ENCODE data around the gene WDR86. TPM values are rescaled to one million over a fixed set of nuclear protein-coding genes. Genes with fewer than 3 reads are reported as not detected.

WDR86 gene
- polyA plus RNA-seq, 6 donors from 2014 or later, result 1.4 to 3.5 (median 1.9) TPM

GRCh38 chr7:151448261-151449252 is 38.7 kb upstream of the WDR86 start:
- Mint-ChIP-seq H3K4me1 (peaks cover 0 to 2% (median 0%) of the 10 kb centered on the region in 3 donors), H3K36me3 (no peaks in the 10 kb centered on the region), H3K9me3 (no peaks in the 10 kb centered on the region), H3K27me3 (peaks cover 22 to 25% (median 23%) of the 10 kb centered on the region in 3 donors), H3K27ac (peak overlapping the region in 2 of 6 donors; percentile 15 to 28), H3K4me3 (peak overlapping the region; percentile 74 to 93 (median 86))
- peak; percentile 85 for ATAC-seq (ENCODE audit: low read depth in 2 of 2)
- peak; percentile 69 for DNase-seq

GRCh38 chr7:151447901-151448260 is 38.0 kb upstream of the WDR86 start:
- Mint-ChIP-seq H3K4me3 (peak overlapping the region; percentile 36 to 91 (median 80)), H3K27ac (peak overlapping the region in 3 of 6 donors; percentile 28 to 85 (median 60)), H3K9me3 (no peaks in the 10 kb centered on the region), H3K4me1 (peaks cover 0 to 2% (median 0%) of the 10 kb centered on the region in 3 donors), H3K36me3 (no peaks in the 10 kb centered on the region), H3K27me3 (peaks cover 22 to 27% (median 25%) of the 10 kb centered on the region in 3 donors)
- ATAC-seq (ENCODE audit: low read depth in 2 of 2), result no peak
- DNase-seq, result no peak

GRCh38 chr7:151447312-151447711 is 37.5 kb upstream of the WDR86 start:
- Mint-ChIP-seq H3K27me3 (peaks cover 22 to 30% (median 30%) of the 10 kb centered on the region in 3 donors), H3K9me3 (no peaks in the 10 kb centered on the region), H3K4me3 (peak overlapping the region in 5 of 8 donors; percentile 16 to 84 (median 65)), H3K4me1 (peaks cover 0 to 2% (median 0%) of the 10 kb centered on the region in 3 donors), H3K36me3 (no peaks in the 10 kb centered on the region), H3K27ac (no peak overlapping the region)
- DNase-seq (no peak), ATAC-seq (ENCODE audit: low read depth in 2 of 2) (no peak)

DNA sequence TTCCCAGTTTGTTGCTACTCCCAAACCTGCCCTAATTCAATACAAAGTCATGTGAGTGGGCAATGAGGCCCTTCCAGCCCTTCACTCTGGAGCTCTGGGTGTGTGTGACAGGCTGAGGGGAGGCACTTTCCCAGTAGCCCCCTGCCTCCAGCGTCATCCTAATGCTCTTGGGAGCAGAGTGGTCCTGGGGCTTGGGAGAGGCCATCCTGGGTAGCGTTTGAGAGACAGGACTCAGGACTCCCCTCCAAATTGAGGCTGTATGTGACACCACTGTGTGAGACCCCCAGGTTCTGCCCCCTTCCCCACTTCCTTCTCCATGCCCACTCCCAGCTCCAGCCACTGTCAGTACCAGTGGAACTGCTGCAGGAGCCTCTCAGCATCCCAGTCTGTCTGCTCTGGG is 36.6 kb upstream of the WDR86 start:
- Mint-ChIP-seq H3K4me3 (no peak overlapping the region), H3K36me3 (no peaks in the 10 kb centered on the region), H3K4me1 (peaks cover 0 to 2% (median 0%) of the 10 kb centered on the region in 3 donors), H3K27me3 (peaks cover 24 to 36% (median 32%) of the 10 kb centered on the region in 3 donors), H3K9me3 (no peaks in the 10 kb centered on the region), H3K27ac (no peak overlapping the region)
- ATAC-seq (ENCODE audit: low read depth in 2 of 2) (no peak), DNase-seq (no peak)

DNA sequence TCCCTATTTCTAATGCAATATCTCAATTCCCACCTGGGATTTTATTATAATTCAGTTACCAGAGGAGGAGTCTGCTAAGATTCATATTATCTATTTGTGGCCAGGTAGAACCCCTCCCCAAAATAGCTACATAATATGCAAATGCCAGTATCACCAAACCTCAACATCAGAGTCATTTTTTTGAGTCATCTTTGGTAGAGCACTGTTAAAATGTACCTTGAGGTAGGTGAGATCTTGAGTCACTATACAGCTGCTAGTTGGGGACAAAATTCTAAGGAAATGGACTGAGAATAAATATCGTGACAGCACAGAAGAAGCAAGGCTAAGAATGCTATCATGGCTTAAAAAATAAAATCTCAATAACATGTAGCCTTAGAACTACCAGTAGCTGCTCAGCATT is 34.8 kb upstream of the WDR86 start:
- Mint-ChIP-seq H3K27me3 (peaks cover 34 to 39% (median 38%) of the 10 kb centered on the region in 3 donors), H3K4me3 (no peak overlapping the region), H3K27ac (no peak overlapping the region), H3K36me3 (no peaks in the 10 kb centered on the region), H3K9me3 (no peaks in the 10 kb centered on the region), H3K4me1 (peaks cover 0 to 9% (median 2%) of the 10 kb centered on the region in 3 donors)
- ATAC-seq (ENCODE audit: low read depth in 2 of 2) (no peak), DNase-seq (no peak)

DNA sequence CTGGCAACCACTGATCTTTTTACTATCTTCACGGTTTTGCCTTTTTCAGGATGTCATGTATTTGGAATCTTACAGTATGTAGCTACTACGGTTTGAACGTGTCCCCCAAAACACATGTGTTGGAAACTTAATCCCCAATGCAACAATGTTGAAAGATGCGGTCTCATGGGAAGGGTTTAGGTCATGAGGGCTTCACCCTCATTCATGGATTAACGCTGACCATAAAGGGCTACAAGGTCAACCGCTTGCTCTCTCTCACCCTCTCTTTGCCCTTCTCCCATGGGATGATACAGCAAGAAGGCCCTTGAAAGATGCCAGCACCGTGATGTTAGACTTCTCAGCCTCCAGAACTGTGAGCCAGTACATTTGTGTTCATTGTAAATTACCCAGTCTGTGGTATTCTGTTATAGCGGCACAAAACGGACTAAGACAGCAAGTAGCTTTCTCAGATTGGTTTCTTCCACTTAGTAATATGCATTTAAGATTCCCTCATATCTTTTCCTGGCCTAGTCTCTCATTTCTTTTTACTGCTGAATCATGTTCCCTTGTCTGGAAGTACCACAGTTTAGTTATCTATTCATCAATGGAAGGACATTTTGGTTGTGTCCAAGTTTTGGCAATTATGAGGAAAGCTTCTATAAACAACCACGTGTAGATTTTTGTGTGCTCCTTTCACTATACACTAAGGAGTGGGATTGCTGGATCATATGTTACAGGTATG is 33.1 kb upstream of the WDR86 start:
- ATAC-seq (ENCODE audit: low read depth in 2 of 2) (no peak), DNase-seq (no peak)
- no peak overlapping the region for H3K4me3 Mint-ChIP-seq
- no peak overlapping the region for H3K27ac Mint-ChIP-seq
- H3K36me3 Mint-ChIP-seq, result no peaks in the 10 kb centered on the region
- H3K27me3 Mint-ChIP-seq, result peaks cover 31 to 48% (median 34%) of the 10 kb centered on the region in 3 donors
- no peaks in the 10 kb centered on the region for H3K9me3 Mint-ChIP-seq
- H3K4me1 Mint-ChIP-seq, result peaks cover 0 to 9% (median 2%) of the 10 kb centered on the region in 3 donors

- Mint-ChIP-seq H3K9me3 (no peaks in the 10 kb centered on the region), H3K4me1 (peaks cover 0 to 9% (median 0%) of the 10 kb centered on the region in 3 donors), H3K27me3 (peaks cover 30 to 50% (median 30%) of the 10 kb centered on the region in 3 donors), H3K4me3 (no peak overlapping the region), H3K36me3 (no peaks in the 10 kb centered on the region), H3K27ac (peak overlapping the region in 2 of 6 donors; percentile 10 to 84)
- no peak for ATAC-seq (ENCODE audit: low read depth in 2 of 2)
- DNase-seq, result no peak
These were observed 31.1 kb upstream of the WDR86 start for GRCh38 chr7:151440799-151441445.

GRCh38 chr7:151439855-151440798 is 30.3 kb upstream of the WDR86 start, which contains the start of gene CRYGN:
Gene CRYGN, minus strand, starts transcription at chr7:151440141. Its CDS starts 224 bp downstream, at chr7:151439917.
- ATAC-seq (ENCODE audit: low read depth in 2 of 2), result no peak
- H3K9me3 Mint-ChIP-seq, result no peaks in the 10 kb centered on the region
- peaks cover 0 to 9% (median 0%) of the 10 kb centered on the region in 3 donors for H3K4me1 Mint-ChIP-seq
- H3K27me3 Mint-ChIP-seq, result peaks cover 25 to 46% (median 25%) of the 10 kb centered on the region in 3 donors
- DNase-seq, result no peak
- H3K27ac Mint-ChIP-seq, result peak within 1 kb of the TSS in 1 of 6 donors; percentile 84
- H3K36me3 Mint-ChIP-seq, result no peaks in the 10 kb centered on the region
- peak within 1 kb of the TSS in 1 of 8 donors; percentile 16 for H3K4me3 Mint-ChIP-seq

DNA sequence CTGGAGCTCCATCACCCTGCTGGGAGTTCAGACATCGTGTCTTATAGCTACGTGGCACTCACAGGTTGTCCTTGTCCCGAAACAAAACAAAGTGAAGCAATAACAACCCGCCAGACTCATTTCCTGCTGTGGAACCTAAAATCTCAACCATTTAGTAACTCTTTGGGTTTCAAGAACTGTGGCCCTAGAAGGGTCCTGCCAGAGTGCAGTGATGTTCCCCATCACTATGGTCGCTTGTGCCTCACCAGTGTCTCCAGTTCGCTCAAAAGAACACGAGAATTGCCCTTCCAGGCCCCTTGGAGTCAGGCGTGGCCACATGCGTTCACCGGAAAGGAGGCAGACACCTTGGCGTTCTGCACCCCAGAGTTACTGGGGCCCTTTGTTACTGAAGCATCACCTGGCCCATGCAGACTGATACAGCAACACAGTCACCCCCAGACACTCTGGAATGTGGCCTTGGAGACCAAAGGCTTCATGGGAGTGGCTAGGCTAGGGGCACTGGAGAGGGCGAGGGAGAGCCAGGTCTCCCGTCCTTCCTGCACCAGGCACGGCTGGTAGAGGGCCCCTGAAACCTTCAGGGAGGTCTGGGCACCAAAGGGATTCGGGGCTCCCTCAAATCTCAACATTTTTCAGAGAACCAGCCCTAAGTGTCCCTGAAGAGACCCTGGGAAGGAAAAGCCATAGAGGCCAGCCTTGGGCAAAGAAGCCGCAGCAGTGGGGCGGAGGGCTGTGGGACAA is 29.2 kb upstream of the WDR86 start:
- no peak overlapping the region for H3K4me3 Mint-ChIP-seq
- no peak for DNase-seq
- H3K27me3 Mint-ChIP-seq, result peaks cover 23 to 46% (median 25%) of the 10 kb centered on the region in 3 donors
- H3K4me1 Mint-ChIP-seq, result peaks cover 0 to 9% (median 0%) of the 10 kb centered on the region in 3 donors
- H3K36me3 Mint-ChIP-seq, result no peaks in the 10 kb centered on the region
- no peak for ATAC-seq (ENCODE audit: low read depth in 2 of 2)
- H3K9me3 Mint-ChIP-seq, result no peaks in the 10 kb centered on the region
- H3K27ac Mint-ChIP-seq, result no peak overlapping the region

DNA sequence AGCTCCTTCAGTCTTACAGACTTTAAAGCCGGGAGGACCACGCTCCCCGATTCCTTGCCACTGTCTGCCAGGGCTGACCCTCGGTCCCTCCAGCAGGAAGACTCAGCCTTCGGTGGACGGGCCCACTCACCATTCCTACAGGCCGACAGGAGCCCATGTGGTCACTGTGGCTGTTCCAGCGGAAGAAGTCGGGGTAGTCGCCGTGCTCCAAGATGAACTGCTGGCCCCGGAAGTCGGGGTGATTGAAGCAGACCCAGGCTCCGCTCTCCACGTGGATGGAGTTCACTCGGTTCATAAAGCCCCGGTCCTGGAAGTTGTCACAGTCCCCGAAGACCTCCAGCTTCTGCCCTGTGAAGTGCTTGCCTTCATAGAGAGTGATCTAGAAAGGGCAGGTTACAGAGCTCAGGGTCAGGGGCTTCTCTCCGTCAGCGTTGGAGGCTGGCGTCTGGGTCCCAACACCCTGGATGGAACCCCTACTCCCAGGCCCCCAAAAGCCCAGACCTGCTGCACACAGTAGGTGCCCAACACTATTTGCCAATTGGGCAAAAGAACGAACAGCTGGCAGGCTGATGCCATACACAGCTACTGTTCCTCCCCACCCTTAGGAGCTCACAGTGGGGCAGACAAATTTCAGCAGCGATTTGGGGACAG is 28.2 kb upstream of the WDR86 start:
- Mint-ChIP-seq H3K27ac (no peak overlapping the region), H3K36me3 (no peaks in the 10 kb centered on the region)
- no peak for ATAC-seq (ENCODE audit: low read depth in 2 of 2)

GRCh38 chr7:151437159-151437553 is 27.3 kb upstream of the WDR86 start:
- Mint-ChIP-seq H3K9me3 (no peaks in the 10 kb centered on the region), H3K27me3 (peaks cover 17 to 46% (median 17%) of the 10 kb centered on the region in 3 donors), H3K4me1 (peaks cover 9 to 15% (median 10%) of the 10 kb centered on the region in 3 donors), H3K36me3 (no peaks in the 10 kb centered on the region), H3K4me3 (no peak overlapping the region), H3K27ac (no peak overlapping the region)
- ATAC-seq (ENCODE audit: low read depth in 2 of 2), result no peak
- no peak for DNase-seq

More for the DNA sequence above, 28.2 kb upstream of the WDR86 start:
- H3K4me3 Mint-ChIP-seq, result no peak overlapping the region
- H3K9me3 Mint-ChIP-seq, result no peaks in the 10 kb centered on the region
- peaks cover 22 to 46% (median 25%) of the 10 kb centered on the region in 3 donors for H3K27me3 Mint-ChIP-seq
- peaks cover 4 to 11% (median 5%) of the 10 kb centered on the region in 3 donors for H3K4me1 Mint-ChIP-seq
- DNase-seq, result no peak

All from naive B cell (primary cell).